Progenitor cell of endocrine pancreas (in vitro differentiated cells): Measurements from ENCODE around the gene NPIPA2. TPM values are rescaled to one million over a fixed set of nuclear protein-coding genes. Genes with fewer than 3 reads are reported as not detected.
"Not testable (repeated sequence)": the region's sequence is repeated elsewhere in the genome, so short reads cannot be mapped to it uniquely, and the experiment has no call there.

Source experiments
- DNase-seq: peaks from one replicate; pipeline ENCODE4 v3.0.0; 2021; ENCODE audit warnings: low spot score; ENCODE audit not compliant: unreplicated experiment
- H3K27ac Mint-ChIP-seq: 2 replicates; pipeline ENCODE4 v1.8.0; 2021; ENCODE audit warnings: mild to moderate bottlenecking, moderate library complexity, mixed read lengths
- H3K27me3 Mint-ChIP-seq: 2 replicates; pipeline ENCODE4 v1.8.0; 2021; ENCODE audit warnings: mixed read lengths
- H3K36me3 Mint-ChIP-seq: 2 replicates; pipeline ENCODE4 v1.8.0; 2022; ENCODE audit warnings: mixed read lengths; ENCODE audit not compliant: insufficient read depth
- H3K4me1 Mint-ChIP-seq: 2 replicates; pipeline ENCODE4 v1.8.0; 2021; ENCODE audit warnings: low read depth, mixed read lengths
- H3K4me3 Mint-ChIP-seq: 2 replicates; pipeline ENCODE4 v1.8.0; 2021; ENCODE audit warnings: low read depth, mild to moderate bottlenecking, moderate library complexity, mixed read lengths
- H3K9me3 Mint-ChIP-seq: 2 replicates; pipeline ENCODE4 v1.8.0; 2021; ENCODE audit warnings: low read depth, mixed read lengths
- total RNA-seq: library from RNA; stranded (reverse); gene quantifications from 2 replicates; pipeline ENCODE4 v1.2.1, GENCODE V29; 2021

Gene NPIPA2
- total RNA-seq, 1 donor from 2014 or later, result 18.5 TPM

GRCh38 chr16:14786180-14786579 is 43.8 kb downstream of the NPIPA2 start:
- H3K9me3 Mint-ChIP-seq, H3K27ac Mint-ChIP-seq, H3K27me3 Mint-ChIP-seq, H3K4me3 Mint-ChIP-seq, H3K4me1 Mint-ChIP-seq, DNase-seq, H3K36me3 Mint-ChIP-seq: not testable (repeated sequence)

- not testable (repeated sequence) for DNase-seq, H3K4me1 Mint-ChIP-seq, H3K27ac Mint-ChIP-seq, H3K27me3 Mint-ChIP-seq, H3K4me3 Mint-ChIP-seq, H3K9me3 Mint-ChIP-seq, H3K36me3 Mint-ChIP-seq
Observed at GRCh38 chr16:14789577-14789976, 47.2 kb downstream of the NPIPA2 start.

GRCh38 chr16:14790320-14790956 is 48.1 kb downstream of the NPIPA2 start:
- H3K27me3 Mint-ChIP-seq, H3K4me3 Mint-ChIP-seq, H3K9me3 Mint-ChIP-seq, H3K4me1 Mint-ChIP-seq, DNase-seq, H3K36me3 Mint-ChIP-seq, H3K27ac Mint-ChIP-seq: not testable (repeated sequence)

DNA sequence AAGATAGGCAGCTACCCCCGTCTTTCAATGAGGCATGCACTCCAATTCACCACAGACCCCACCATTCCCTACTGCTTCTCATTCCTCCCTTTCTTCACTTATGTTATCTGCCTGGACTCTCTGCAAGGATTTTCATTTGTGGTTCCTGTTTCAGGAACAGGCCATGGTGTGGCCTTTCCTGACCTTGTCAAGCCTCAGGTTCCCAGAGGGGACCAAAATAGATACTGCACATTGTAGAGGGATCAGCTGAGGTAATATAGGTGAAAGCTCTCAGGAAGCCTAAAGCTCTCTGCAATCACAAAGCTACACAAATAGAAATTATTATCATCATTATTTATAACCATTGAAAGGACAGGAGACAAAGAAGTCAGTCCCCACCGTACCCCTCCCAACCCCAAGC is 50.6 kb downstream of the NPIPA2 start:
- H3K27ac Mint-ChIP-seq, H3K4me3 Mint-ChIP-seq, H3K9me3 Mint-ChIP-seq, H3K4me1 Mint-ChIP-seq, DNase-seq, H3K36me3 Mint-ChIP-seq, H3K27me3 Mint-ChIP-seq: not testable (repeated sequence)

DNA sequence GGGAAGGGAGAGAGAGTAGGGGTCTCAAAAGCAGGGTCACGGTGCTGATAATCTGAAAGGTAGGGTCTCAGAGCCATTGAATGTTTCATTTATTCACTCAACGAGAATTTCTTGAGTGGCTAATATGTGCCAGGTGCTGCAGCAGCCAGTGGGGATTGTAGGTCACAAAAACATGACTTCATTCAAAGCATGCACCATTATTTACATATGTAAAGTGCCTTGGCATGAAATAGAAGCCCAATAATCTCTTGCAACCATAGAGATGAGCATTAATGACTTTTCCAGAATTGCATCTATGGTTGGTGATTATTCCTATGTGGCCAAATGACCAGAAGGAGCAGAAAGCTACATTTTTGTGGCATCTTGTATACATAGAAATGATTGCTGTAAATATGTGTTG is 55.2 kb downstream of the NPIPA2 start:
- H3K36me3 Mint-ChIP-seq, result not testable (repeated sequence)

DNA sequence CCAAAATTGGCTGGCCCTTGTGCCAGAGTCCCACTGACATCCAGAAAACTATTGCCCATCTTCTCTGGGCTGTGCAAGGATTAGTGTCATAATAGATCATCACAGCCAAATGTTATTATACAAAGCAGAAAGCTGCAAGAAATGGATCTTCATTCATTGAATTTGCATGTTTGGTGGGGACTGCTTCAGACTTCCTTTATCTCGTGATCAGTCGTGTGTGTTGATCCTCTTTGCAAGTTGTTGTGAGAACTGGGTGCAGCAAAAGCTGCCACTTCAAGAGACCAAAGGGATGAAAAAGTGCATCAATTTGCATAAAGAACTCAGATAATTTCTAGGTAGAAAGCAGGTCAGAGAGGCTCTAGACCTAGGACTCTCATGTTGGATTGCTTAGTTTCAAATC is 61.2 kb downstream of the NPIPA2 start:
- H3K4me1 Mint-ChIP-seq, H3K36me3 Mint-ChIP-seq, H3K27ac Mint-ChIP-seq, H3K4me3 Mint-ChIP-seq, H3K9me3 Mint-ChIP-seq, DNase-seq, H3K27me3 Mint-ChIP-seq: not testable (repeated sequence)

More for the DNA sequence above, 55.2 kb downstream of the NPIPA2 start:
- not testable (repeated sequence) for H3K27me3 Mint-ChIP-seq, H3K4me1 Mint-ChIP-seq, H3K9me3 Mint-ChIP-seq, H3K4me3 Mint-ChIP-seq, DNase-seq, H3K27ac Mint-ChIP-seq

GRCh38 chr16:14807184-14807678 is 64.9 kb downstream of the NPIPA2 start:
- not testable (repeated sequence) for DNase-seq, H3K4me3 Mint-ChIP-seq, H3K27ac Mint-ChIP-seq, H3K4me1 Mint-ChIP-seq, H3K9me3 Mint-ChIP-seq, H3K36me3 Mint-ChIP-seq, H3K27me3 Mint-ChIP-seq

DNA sequence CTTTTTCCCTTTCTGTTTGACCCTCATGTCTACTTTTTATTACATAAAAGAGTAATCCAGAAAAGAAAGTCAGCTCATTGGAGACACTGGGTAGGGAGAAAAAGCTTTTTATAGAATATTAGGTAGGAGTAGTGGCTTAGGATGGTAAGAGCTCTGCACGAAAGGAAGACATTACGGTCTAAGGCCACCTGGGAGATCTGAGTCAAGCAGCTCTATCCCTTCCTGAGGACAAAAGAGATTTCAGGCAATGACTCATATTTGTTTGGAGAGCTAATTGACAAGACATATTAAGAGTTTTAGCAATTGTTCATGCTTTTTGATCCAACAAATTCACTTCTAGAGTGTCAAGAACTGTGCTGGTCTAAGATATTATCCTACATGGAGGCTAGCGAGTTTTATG is 71.6 kb downstream of the NPIPA2 start:
- H3K4me1 Mint-ChIP-seq, H3K27ac Mint-ChIP-seq, H3K27me3 Mint-ChIP-seq, H3K9me3 Mint-ChIP-seq, H3K4me3 Mint-ChIP-seq, H3K36me3 Mint-ChIP-seq, DNase-seq: not testable (repeated sequence)

Other genes with a start within 250 kb of the NPIPA2 start
- gene PARN, start 112.3 kb upstream of the NPIPA2 start, total RNA-seq, result 31.4 and 32.3 TPM in 2 replicates
- 75.0 and 76.1 TPM in 2 replicates for gene BFAR, start 109.6 kb upstream of the NPIPA2 start, total RNA-seq
- 1.4 and 2.2 TPM in 2 replicates for gene PLA2G10, start 48.2 kb upstream of the NPIPA2 start, total RNA-seq
- gene NPIPA3, start 39.1 kb upstream of the NPIPA2 start, total RNA-seq, result 0.95 and 1.3 TPM in 2 replicates
- gene NOMO1, start 91.2 kb downstream of the NPIPA2 start, total RNA-seq, result 111 and 122 TPM in 2 replicates
- gene NPIPA1, start 194.9 kb downstream of the NPIPA2 start, total RNA-seq, result 208 and 215 TPM in 2 replicates
- gene PDXDC1, start 232.5 kb downstream of the NPIPA2 start, total RNA-seq, result 124 and 131 TPM in 2 replicates